Fibroblast of peridontal ligament (primary cell): ENCODE data around the gene NHSL2.
"Not testable (repeated sequence)": the region's sequence is repeated elsewhere in the genome, so short reads cannot be mapped to it uniquely, and the experiment has no call there.

Experiments
- DNase-seq: peaks from one replicate; pipeline ENCODE4 v3.0.0-alpha.2; 2010; ENCODE audit errors: extremely low read depth

Gene NHSL2

GRCh38 chrX:72176289-72176688 lies 265.6 kb downstream of the NHSL2 start:
- not testable (repeated sequence) for DNase-seq

GRCh38 chrX:72176981-72177380 lies 266.3 kb downstream of the NHSL2 start:
- no peak for DNase-seq

GRCh38 chrX:72180539-72180938 lies 269.9 kb downstream of the NHSL2 start:
- no peak for DNase-seq

GRCh38 chrX:72181178-72182125 lies 270.8 kb downstream of the NHSL2 start, which contains the start of gene PIN4:
Gene PIN4, plus strand, starts transcription at chrX:72181757. Its CDS starts 29 bp downstream, at chrX:72181786.
- peak; percentile 96 for DNase-seq

GRCh38 chrX:72182924-72183323 lies 272.3 kb downstream of the NHSL2 start:
- no peak for DNase-seq

GRCh38 chrX:72201836-72202536 lies 291.3 kb downstream of the NHSL2 start:
- DNase-seq = peak; percentile 79
